ENCODE results near the gene CLDN5. TPM values are rescaled to one million over a fixed set of nuclear protein-coding genes. Genes with fewer than 3 reads are reported as not detected.

The CLDN5 gene
- total and polyA plus RNA-seq, 4 donors: 157 to 548 (median 364) TPM

DNA sequence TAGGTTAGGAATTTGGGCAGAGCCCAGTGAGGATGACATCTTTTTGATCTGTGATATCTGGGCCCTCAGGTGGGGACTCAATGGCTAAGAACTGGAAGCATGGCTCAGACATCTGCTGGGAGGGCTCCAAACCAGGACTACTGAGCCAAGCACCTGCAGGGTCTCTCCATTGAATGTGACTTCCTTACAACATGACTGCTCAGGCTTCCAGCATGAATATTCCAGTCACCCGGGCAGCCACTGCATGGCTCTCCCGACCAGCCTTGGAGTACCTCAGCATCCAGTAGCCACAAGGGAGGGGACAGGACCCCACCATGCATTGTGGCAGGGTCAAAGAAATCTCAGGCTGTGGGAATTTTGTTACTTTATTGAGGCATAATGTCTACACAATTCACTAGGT is 35.9 kb downstream of the CLDN5 start:
- Histone ChIP-seq H3K27ac (ENCODE audit: low read depth in 1 of 2, low read length in 1 of 2) (no peak overlapping the region), H3K9ac (ENCODE audit: insufficient read depth in 1 of 2, low read length in 2 of 2) (no peak overlapping the region), H3K36me3 (ENCODE audit: control insufficient read depth in 4 of 4, insufficient read depth in 4 of 4, low read length in 4 of 4) (no peaks in the 10 kb centered on the region), H3K4me1 (ENCODE audit: control insufficient read depth in 5 of 5, insufficient read depth in 5 of 5, low read length in 5 of 5) (no peaks in the 10 kb centered on the region), H3K4me3 (no peak overlapping the region), H3K9me3 (ENCODE audit: control insufficient read depth in 4 of 4, insufficient read depth in 3 of 4, low read length in 3 of 4) (no peaks in the 10 kb centered on the region), H3K27me3 (ENCODE audit: control insufficient read depth in 3 of 3, insufficient read depth in 3 of 3, low read length in 2 of 3) (no peaks in the 10 kb centered on the region)
- TF ChIP-seq, protein P1, sequence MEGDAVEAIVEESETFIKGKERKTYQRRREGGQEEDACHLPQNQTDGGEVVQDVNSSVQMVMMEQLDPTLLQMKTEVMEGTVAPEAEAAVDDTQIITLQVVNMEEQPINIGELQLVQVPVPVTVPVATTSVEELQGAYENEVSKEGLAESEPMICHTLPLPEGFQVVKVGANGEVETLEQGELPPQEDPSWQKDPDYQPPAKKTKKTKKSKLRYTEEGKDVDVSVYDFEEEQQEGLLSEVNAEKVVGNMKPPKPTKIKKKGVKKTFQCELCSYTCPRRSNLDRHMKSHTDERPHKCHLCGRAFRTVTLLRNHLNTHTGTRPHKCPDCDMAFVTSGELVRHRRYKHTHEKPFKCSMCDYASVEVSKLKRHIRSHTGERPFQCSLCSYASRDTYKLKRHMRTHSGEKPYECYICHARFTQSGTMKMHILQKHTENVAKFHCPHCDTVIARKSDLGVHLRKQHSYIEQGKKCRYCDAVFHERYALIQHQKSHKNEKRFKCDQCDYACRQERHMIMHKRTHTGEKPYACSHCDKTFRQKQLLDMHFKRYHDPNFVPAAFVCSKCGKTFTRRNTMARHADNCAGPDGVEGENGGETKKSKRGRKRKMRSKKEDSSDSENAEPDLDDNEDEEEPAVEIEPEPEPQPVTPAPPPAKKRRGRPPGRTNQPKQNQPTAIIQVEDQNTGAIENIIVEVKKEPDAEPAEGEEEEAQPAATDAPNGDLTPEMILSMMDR (IDR thresholded peaks at IDR 0.05; ENCODE audit: control extremely low read depth, extremely low read depth): no peak
- ATAC-seq (ENCODE audit: insufficient read depth, low FRiP score) (no peak), DNase-seq (no peak)
- 93 to 97% methylated on average over 2 of the region's 2 CpGs for WGBS, 2 donors

DNA sequence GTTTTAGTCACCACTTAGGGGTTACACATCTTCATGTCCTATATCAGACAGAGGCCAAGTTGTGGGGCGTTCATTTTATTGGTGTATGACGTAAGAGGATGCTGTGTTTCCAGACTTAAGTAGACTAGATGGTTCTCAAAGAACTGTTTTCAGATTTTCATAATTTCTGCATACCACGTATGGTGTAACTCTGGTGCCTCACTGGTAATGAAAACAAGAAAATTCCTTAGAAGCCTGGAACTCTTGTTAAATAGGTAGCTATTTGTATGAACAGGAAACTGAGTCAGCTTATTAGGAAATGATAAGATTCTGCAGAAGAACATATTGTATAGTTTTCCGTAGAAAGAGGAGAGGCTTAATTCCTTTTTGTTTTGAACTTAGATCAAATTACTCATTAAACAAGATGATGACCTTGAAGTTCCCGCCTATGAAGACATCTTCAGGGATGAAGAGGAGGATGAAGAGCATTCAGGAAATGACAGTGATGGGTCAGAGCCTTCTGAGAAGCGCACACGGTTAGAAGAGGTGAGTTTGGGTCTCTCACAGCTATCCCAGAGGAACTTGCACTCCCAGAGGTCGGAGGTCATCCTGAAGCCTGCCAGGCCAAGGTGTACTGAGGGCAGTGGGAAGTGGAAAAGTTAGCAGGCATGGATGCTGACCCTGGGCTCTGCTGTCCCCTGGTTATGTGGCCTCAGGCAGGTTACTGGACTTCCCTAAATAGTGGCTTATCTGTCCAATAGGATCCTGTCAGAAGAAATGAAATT is 40.5 kb downstream of the CLDN5 start:
- Histone ChIP-seq H3K9me3 (ENCODE audit: control insufficient read depth in 4 of 4, insufficient read depth in 3 of 4, low read length in 3 of 4) (no peaks in the 10 kb centered on the region), H3K9ac (ENCODE audit: insufficient read depth in 1 of 2, low read length in 2 of 2) (no peak overlapping the region), H3K27ac (ENCODE audit: low read depth in 1 of 2, low read length in 1 of 2) (no peak overlapping the region), H3K36me3 (ENCODE audit: control insufficient read depth in 4 of 4, insufficient read depth in 4 of 4, low read length in 4 of 4) (no peaks in the 10 kb centered on the region), H3K4me3 (no peak overlapping the region), H3K4me1 (ENCODE audit: control insufficient read depth in 5 of 5, insufficient read depth in 5 of 5, low read length in 5 of 5) (peaks cover 0 to 10% (median 2%) of the 10 kb centered on the region in 5 donors), H3K27me3 (ENCODE audit: control insufficient read depth in 3 of 3, insufficient read depth in 3 of 3, low read length in 2 of 3) (no peaks in the 10 kb centered on the region)
- TF ChIP-seq, protein P1 (IDR thresholded peaks at IDR 0.05; ENCODE audit: control extremely low read depth, extremely low read depth): no peak
- ATAC-seq (ENCODE audit: insufficient read depth, low FRiP score): no peak
- DNase-seq: no peak
- 82 to 84% methylated on average over 8 of the region's 8 CpGs for WGBS, 2 donors

DNA sequence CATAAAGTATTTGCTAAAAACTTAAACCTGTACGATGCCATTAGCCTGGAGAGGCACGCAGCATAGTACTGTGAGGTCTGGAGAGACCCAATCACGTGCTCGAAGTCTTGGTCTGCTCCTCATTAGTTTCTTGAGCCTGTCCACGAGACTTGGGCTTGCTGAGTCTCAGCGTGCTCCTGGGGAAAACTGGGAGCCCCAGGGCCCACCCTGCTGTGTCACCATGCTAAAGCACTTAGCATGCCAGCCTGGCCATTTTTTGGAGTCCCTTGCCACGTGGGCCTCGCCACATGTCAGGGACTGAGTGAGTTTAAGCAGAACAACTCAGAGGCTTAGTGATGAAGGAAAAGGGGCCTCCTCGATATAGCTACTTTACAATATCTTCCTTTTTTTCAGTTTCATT is 41.9 kb downstream of the CLDN5 start:
- Histone ChIP-seq H3K27ac (ENCODE audit: low read depth in 1 of 2, low read length in 1 of 2) (no peak overlapping the region), H3K9me3 (ENCODE audit: control insufficient read depth in 4 of 4, insufficient read depth in 3 of 4, low read length in 3 of 4) (no peaks in the 10 kb centered on the region), H3K9ac (ENCODE audit: insufficient read depth in 1 of 2, low read length in 2 of 2) (no peak overlapping the region), H3K27me3 (ENCODE audit: control insufficient read depth in 3 of 3, insufficient read depth in 3 of 3, low read length in 2 of 3) (no peaks in the 10 kb centered on the region), H3K4me1 (ENCODE audit: control insufficient read depth in 5 of 5, insufficient read depth in 5 of 5, low read length in 5 of 5) (peaks cover 0 to 21% (median 2%) of the 10 kb centered on the region in 5 donors), H3K4me3 (no peak overlapping the region), H3K36me3 (ENCODE audit: control insufficient read depth in 4 of 4, insufficient read depth in 4 of 4, low read length in 4 of 4) (no peaks in the 10 kb centered on the region)
- 88 to 94% methylated on average over 9 of the region's 9 CpGs for WGBS, 2 donors
- TF ChIP-seq, protein P1 (IDR thresholded peaks at IDR 0.05; ENCODE audit: control extremely low read depth, extremely low read depth): no peak
- DNase-seq (no peak), ATAC-seq (ENCODE audit: insufficient read depth, low FRiP score) (no peak)
